Peyer's patch (tissue), 4 donors: Measurements from ENCODE around the gene MAOA. TPM values are rescaled to one million over a fixed set of nuclear protein-coding genes. Genes with fewer than 3 reads are reported as not detected.

Experiments
- DNase-seq, 3 donors: peaks; one replicate each; pipeline ENCODE4 v3.0.0-alpha.2; 2017 to 2019
- H3K27ac ChIP-seq, 4 donors: fragments of 200-600 bp; sonication (generic); one replicate each; pipeline ENCODE4 v1.5.1; 2016 to 2019
- H3K27me3 ChIP-seq, 2 donors: fragments of 200-600 bp; sonication (generic); one replicate each; pipeline ENCODE4 v1.5.1; 2019
- H3K36me3 ChIP-seq, 3 donors: fragments of 200-600 bp; sonication (generic); one replicate each; pipeline ENCODE4 v1.5.1; 2016 to 2019
- H3K4me1 ChIP-seq, 4 donors: fragments of 200-600 bp; sonication (generic); one replicate each; pipeline ENCODE4 v1.5.1; 2016 to 2019
- H3K4me3 ChIP-seq, 4 donors: fragments of 200-600 bp; sonication (generic); 1 replicate in 3 of 4; 2 replicates in 1 of 4; pipeline ENCODE4 v1.5.1; 2016 to 2019; ENCODE audit warnings: mild to moderate bottlenecking in 1 of 4
- H3K9me3 ChIP-seq, 4 donors: fragments of 200-600 bp; sonication (generic); one replicate each; pipeline ENCODE4 v1.5.1; 2016 to 2019; ENCODE audit warnings: mild to moderate bottlenecking in 1 of 4
- CTCF ChIP-seq, 6 experiments: fragments of 450-650 bp in 4 of 6; fragments of 200-600 bp in 2 of 6; sonication (generic) in 1 of 6; IDR thresholded peaks; one replicate each; pipeline ENCODE4 v1.5.1; 2017 to 2019; ENCODE audit warnings: antibody characterized with exemption in 6 of 6, mild to moderate bottlenecking in 3 of 6, moderate library complexity in 1 of 6
- POLR2A ChIP-seq, 2 donors: fragments of 450-650 bp; IDR thresholded peaks; one replicate each; pipeline ENCODE4 v1.5.1; 2017; ENCODE audit warnings: antibody characterized with exemption in 2 of 2, mild to moderate bottlenecking in 2 of 2, moderate library complexity in 2 of 2
- total RNA-seq, 4 donors: library from RNA; depleted of rRNA; stranded (reverse); fragments of >200 nt; gene quantifications; one replicate each; pipeline ENCODE4 v1.1.0, GENCODE V29; 2016

Gene MAOA
- total RNA-seq, 4 donors from 2014 or later, result 171 to 883 (median 688) TPM

GRCh38 chrX:43641691-43642090 is 14.4 kb upstream of the MAOA start:
- no peaks in the 10 kb centered on the region for H3K9me3 ChIP-seq
- H3K36me3 ChIP-seq, result no peaks in the 10 kb centered on the region
- no peaks in the 10 kb centered on the region for H3K27me3 ChIP-seq
- DNase-seq, result no peak
- H3K4me3 ChIP-seq, result no peak overlapping the region
- TF ChIP-seq CTCF (IDR thresholded peaks at IDR 0.05) (no peak), POLR2A (IDR thresholded peaks at IDR 0.05) (no peak)
- H3K27ac ChIP-seq, result no peak overlapping the region
- H3K4me1 ChIP-seq, result no peaks in the 10 kb centered on the region

GRCh38 chrX:43643201-43643600 is 12.9 kb upstream of the MAOA start:
- Histone ChIP-seq H3K4me3 (no peak overlapping the region), H3K9me3 (no peaks in the 10 kb centered on the region), H3K27me3 (no peaks in the 10 kb centered on the region), H3K4me1 (no peaks in the 10 kb centered on the region), H3K27ac (no peak overlapping the region), H3K36me3 (no peaks in the 10 kb centered on the region)
- TF ChIP-seq POLR2A (IDR thresholded peaks at IDR 0.05) (no peak), CTCF (IDR thresholded peaks at IDR 0.05) (no peak)
- DNase-seq, result no peak

GRCh38 chrX:43643662-43644061 is 12.4 kb upstream of the MAOA start:
- no peaks in the 10 kb centered on the region for H3K4me1 ChIP-seq
- no peaks in the 10 kb centered on the region for H3K27me3 ChIP-seq
- DNase-seq, result no peak
- no peaks in the 10 kb centered on the region for H3K9me3 ChIP-seq
- H3K27ac ChIP-seq, result no peak overlapping the region
- TF ChIP-seq CTCF (IDR thresholded peaks at IDR 0.05), result no peak
- TF ChIP-seq POLR2A (IDR thresholded peaks at IDR 0.05), result no peak
- no peak overlapping the region for H3K4me3 ChIP-seq
- no peaks in the 10 kb centered on the region for H3K36me3 ChIP-seq

GRCh38 chrX:43644124-43644701 is 11.9 kb upstream of the MAOA start:
- H3K36me3 ChIP-seq, result no peaks in the 10 kb centered on the region
- H3K27ac ChIP-seq, result no peak overlapping the region
- TF ChIP-seq CTCF (IDR thresholded peaks at IDR 0.05), result no peak
- no peak for TF ChIP-seq POLR2A (IDR thresholded peaks at IDR 0.05)
- no peak overlapping the region for H3K4me3 ChIP-seq
- no peaks in the 10 kb centered on the region for H3K9me3 ChIP-seq
- H3K4me1 ChIP-seq, result no peaks in the 10 kb centered on the region
- DNase-seq, result no peak
- no peaks in the 10 kb centered on the region for H3K27me3 ChIP-seq

- DNase-seq, result no peak
- TF ChIP-seq CTCF (IDR thresholded peaks at IDR 0.05), result no peak
- no peak for TF ChIP-seq POLR2A (IDR thresholded peaks at IDR 0.05)
- H3K36me3 ChIP-seq, result no peaks in the 10 kb centered on the region
- no peak overlapping the region for H3K27ac ChIP-seq
- no peak overlapping the region for H3K4me3 ChIP-seq
- H3K27me3 ChIP-seq, result no peaks in the 10 kb centered on the region
- H3K9me3 ChIP-seq, result no peaks in the 10 kb centered on the region
- H3K4me1 ChIP-seq, result no peaks in the 10 kb centered on the region
Measured at GRCh38 chrX:43646800-43647199, 9.3 kb upstream of the MAOA start.
